Astrocyte (in vitro differentiated cells and primary cell): ENCODE measurements around the gene NTM. TPM values are rescaled to one million over a fixed set of nuclear protein-coding genes. Genes with fewer than 3 reads are reported as not detected.

ENCODE experiments used
- DNase-seq: peaks from one replicate; pipeline ENCODE4 v3.0.0-alpha.2; 2010; ENCODE audit warnings: low read depth
- FAIRE-seq: peaks from 2 replicates; lab custom pipeline; 2011; peaks lifted over from hg19 to GRCh38; lab: Jason Lieb, UNC
- H2AFZ ChIP-seq: 2 replicates; pipeline ENCODE4 v1.6.0; 2012; ENCODE audit warnings: low read depth, low read length, inconsistent platforms
- H3K27ac ChIP-seq: 2 replicates; pipeline ENCODE4 v1.5.1; 2011; ENCODE audit warnings: low read depth, low read length, inconsistent platforms
- H3K27me3 ChIP-seq: 2 replicates; pipeline ENCODE4 v1.6.0; 2011; ENCODE audit warnings: low read length, inconsistent platforms; ENCODE audit not compliant: insufficient read depth
- H3K36me3 ChIP-seq: 2 replicates; pipeline ENCODE4 v1.5.1; 2011; ENCODE audit warnings: low read length, inconsistent platforms; ENCODE audit not compliant: insufficient read depth
- H3K4me1 ChIP-seq: 2 replicates; pipeline ENCODE4 v1.5.1; 2011; ENCODE audit warnings: low read length, inconsistent platforms; ENCODE audit not compliant: insufficient read depth
- H3K4me2 ChIP-seq: 2 replicates; pipeline ENCODE4 v1.6.0; 2012; ENCODE audit warnings: low read length, inconsistent platforms
- H3K4me3 ChIP-seq: 2 replicates; pipeline ENCODE4 v1.5.1; 2011; ENCODE audit warnings: low read depth, mild to moderate bottlenecking, low read length, inconsistent platforms; ENCODE audit not compliant: insufficient read depth
- H3K79me2 ChIP-seq: 2 replicates; pipeline ENCODE4 v1.6.0; 2012; ENCODE audit warnings: mild to moderate bottlenecking, low read length, inconsistent platforms; ENCODE audit not compliant: insufficient read depth
- H3K9ac ChIP-seq: 2 replicates; pipeline ENCODE4 v1.6.0; 2012; ENCODE audit warnings: mild to moderate bottlenecking, low read length, inconsistent platforms
- H3K9me3 ChIP-seq: 2 replicates; pipeline ENCODE4 v1.5.1; 2012; ENCODE audit warnings: low read depth, mild to moderate bottlenecking, low read length, inconsistent platforms; ENCODE audit not compliant: insufficient read depth
- H4K20me1 ChIP-seq: 2 replicates; pipeline ENCODE4 v1.6.0; 2012; ENCODE audit warnings: low read length, inconsistent platforms; ENCODE audit not compliant: insufficient read depth
- H3K27ac Mint-ChIP-seq: one replicate; pipeline ENCODE4 v1.8.0; 2021; ENCODE audit warnings: mild to moderate bottlenecking, mixed read lengths; ENCODE audit not compliant: unreplicated experiment
- H3K27me3 Mint-ChIP-seq: one replicate; pipeline ENCODE4 v1.8.0; 2021; ENCODE audit warnings: low read depth, mixed read lengths; ENCODE audit not compliant: unreplicated experiment
- H3K36me3 Mint-ChIP-seq: one replicate; pipeline ENCODE4 v1.8.0; 2021; ENCODE audit warnings: low read depth, mixed read lengths; ENCODE audit not compliant: unreplicated experiment
- H3K4me1 Mint-ChIP-seq: one replicate; pipeline ENCODE4 v1.8.0; 2021; ENCODE audit warnings: low read depth, mixed read lengths; ENCODE audit not compliant: unreplicated experiment
- H3K4me3 Mint-ChIP-seq: one replicate; pipeline ENCODE4 v1.8.0; 2021; ENCODE audit warnings: mild to moderate bottlenecking, moderate library complexity, mixed read lengths; ENCODE audit not compliant: unreplicated experiment
- H3K9me3 Mint-ChIP-seq: one replicate; pipeline ENCODE4 v1.8.0; 2021; ENCODE audit warnings: mild to moderate bottlenecking, mixed read lengths; ENCODE audit not compliant: unreplicated experiment
- CTCF ChIP-seq: IDR thresholded peaks from 2 replicates; pipeline ENCODE4 v1.5.1; 2011; ENCODE audit warnings: low read depth, mild to moderate bottlenecking, inconsistent platforms, low read length, moderate library complexity; ENCODE audit not compliant: insufficient read depth
- EZH2 ChIP-seq: IDR thresholded peaks from 2 replicates; pipeline ENCODE4 v1.6.1; 2012; ENCODE audit warnings: mild to moderate bottlenecking, low read length, inconsistent platforms; ENCODE audit not compliant: insufficient read depth
- total RNA-seq: library from RNA; stranded (reverse); gene quantifications from 2 replicates; pipeline ENCODE4 v1.2.1, GENCODE V29; 2021

Gene NTM
- total RNA-seq, 1 donor from 2014 or later = 98.2 TPM

DNA sequence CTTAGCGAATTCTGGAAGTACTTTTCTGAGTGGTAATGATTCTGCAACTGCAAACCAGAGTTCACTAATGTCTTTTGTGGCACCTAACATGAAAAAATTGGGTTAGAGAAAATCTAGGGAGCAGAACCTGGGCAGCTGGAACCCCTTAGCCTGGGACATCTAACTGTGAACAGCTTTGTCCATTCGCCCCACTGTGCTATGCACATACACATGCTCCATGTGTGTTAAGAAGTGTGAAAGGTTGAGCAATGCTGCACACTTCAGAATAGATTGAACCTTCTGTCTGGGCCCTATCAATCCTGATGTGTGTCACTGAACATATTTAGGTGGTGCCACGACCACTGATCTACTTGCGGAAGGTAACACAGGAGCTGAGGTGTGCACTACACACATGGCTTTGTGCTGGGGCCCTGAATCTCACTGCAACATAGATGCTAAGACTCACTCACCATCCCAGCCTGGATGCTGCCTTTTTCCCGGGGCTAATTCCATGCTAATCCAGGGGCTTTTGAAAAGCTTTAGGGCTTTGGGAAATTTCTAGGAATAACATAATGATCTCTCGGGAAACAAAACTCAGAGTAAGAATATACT, 976.2 kb downstream of the NTM start:
- H3K4me2 ChIP-seq = no peak overlapping the region
- no peaks in the 10 kb centered on the region for H4K20me1 ChIP-seq
- H3K9me3 ChIP-seq = no peaks in the 10 kb centered on the region
- no peaks in the 10 kb centered on the region for H3K9me3 Mint-ChIP-seq
- no peak overlapping the region for H3K27ac ChIP-seq
- no peak overlapping the region for H3K9ac ChIP-seq
- no peaks in the 10 kb centered on the region for H3K79me2 ChIP-seq
- no peak overlapping the region for H2AFZ ChIP-seq
- H3K4me3 ChIP-seq = no peak overlapping the region
- H3K27me3 ChIP-seq = peaks cover 5% of the 10 kb centered on the region
- peaks cover 24% of the 10 kb centered on the region for H3K4me1 ChIP-seq
- no peak overlapping the region for H3K27ac Mint-ChIP-seq
- DNase-seq (no peak), FAIRE-seq (no peak)
- no peaks in the 10 kb centered on the region for H3K36me3 Mint-ChIP-seq
- H3K36me3 ChIP-seq = no peaks in the 10 kb centered on the region
- TF ChIP-seq EZH2 (no peak), CTCF (no peak)
- H3K4me3 Mint-ChIP-seq = no peak overlapping the region
- H3K4me1 Mint-ChIP-seq = peaks cover 18% of the 10 kb centered on the region
- H3K27me3 Mint-ChIP-seq = peaks cover 14% of the 10 kb centered on the region

DNA sequence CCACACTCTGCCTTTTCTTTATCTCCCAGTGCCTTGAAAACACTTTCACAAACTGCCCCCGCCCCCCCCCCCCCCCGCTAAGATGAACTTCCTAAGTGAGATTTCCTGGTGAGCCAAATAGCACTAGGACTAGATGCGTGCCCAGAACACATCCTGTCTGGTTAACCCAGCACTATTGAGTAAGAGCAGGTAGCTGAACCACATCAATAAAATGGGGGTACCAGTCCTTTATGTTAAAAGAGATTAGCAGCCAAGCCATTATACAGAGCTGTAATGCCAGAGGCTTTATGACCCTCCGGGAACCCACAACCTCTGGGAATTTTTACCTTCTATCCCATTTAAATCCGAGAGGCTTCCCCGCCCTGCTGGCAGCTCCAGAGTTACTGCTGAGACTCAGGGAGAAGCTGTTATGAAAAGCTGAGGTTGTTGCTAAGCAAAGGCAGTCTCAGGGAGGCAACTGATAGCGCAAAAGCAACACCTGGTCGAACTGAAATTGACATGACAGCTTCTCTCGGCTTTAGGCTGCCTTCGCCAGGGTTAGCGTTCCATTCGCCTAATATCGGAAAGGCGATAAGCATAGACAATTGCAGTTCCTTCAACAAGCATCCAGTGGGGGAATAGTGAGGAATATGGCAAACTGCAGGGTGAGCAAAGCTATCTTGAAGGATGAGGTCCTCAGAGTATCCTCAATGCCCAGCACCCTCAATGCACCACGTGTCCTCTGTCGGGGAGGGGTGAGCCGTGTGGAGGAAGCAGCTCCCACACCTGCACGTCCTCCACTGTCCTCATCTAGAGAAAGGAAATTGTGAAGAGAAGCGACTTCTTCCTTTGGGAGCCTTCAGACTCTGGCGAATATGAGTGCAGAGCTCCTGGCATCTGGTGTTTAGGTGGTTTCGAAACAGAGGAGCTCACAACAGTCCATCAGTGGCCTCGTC, 977.0 kb downstream of the NTM start:
- FAIRE-seq = no peak
- H3K79me2 ChIP-seq = no peaks in the 10 kb centered on the region
- H3K4me1 ChIP-seq = peaks cover 24% of the 10 kb centered on the region
- H3K27me3 ChIP-seq = peaks cover 5% of the 10 kb centered on the region
- Mint-ChIP-seq H3K4me1 (peaks cover 18% of the 10 kb centered on the region), H3K36me3 (no peaks in the 10 kb centered on the region), H3K27me3 (peaks cover 16% of the 10 kb centered on the region), H3K9me3 (no peaks in the 10 kb centered on the region), H3K27ac (no peak overlapping the region), H3K4me3 (no peak overlapping the region)
- no peak for DNase-seq
- no peak overlapping the region for H3K27ac ChIP-seq
- no peak overlapping the region for H3K9ac ChIP-seq
- no peaks in the 10 kb centered on the region for H4K20me1 ChIP-seq
- no peaks in the 10 kb centered on the region for H3K36me3 ChIP-seq
- H3K4me3 ChIP-seq = no peak overlapping the region
- no peak overlapping the region for H2AFZ ChIP-seq
- TF ChIP-seq CTCF (no peak), EZH2 (no peak)
- no peaks in the 10 kb centered on the region for H3K9me3 ChIP-seq
- H3K4me2 ChIP-seq = no peak overlapping the region
